NB4 (cell line): ENCODE results near the gene LDHD.

Source experiments
- DNase-seq: peaks from one replicate; pipeline ENCODE4 v3.0.0; 2010; ENCODE audit warnings: low read depth
- H3K4me3 ChIP-seq: one replicate; pipeline ENCODE4 v1.5.1; 2011; ENCODE audit warnings: mild to moderate bottlenecking, low read depth, low read length, moderate library complexity
- MYC ChIP-seq: IDR thresholded peaks from 2 replicates; pipeline ENCODE4 v1.6.1; 2011; ENCODE audit warnings: low read depth, low read length
- POLR2A ChIP-seq: IDR thresholded peaks from 2 replicates; pipeline ENCODE4 v1.6.1; 2011; ENCODE audit warnings: mild to moderate bottlenecking; ENCODE audit not compliant: insufficient read length; ENCODE audit errors: extremely low read depth
- TF ChIP-seq, protein P1 (sequence below): IDR thresholded peaks from one replicate; pipeline ENCODE4 v1.5.1; 2012; ENCODE audit warnings: low read depth, low read length
- TF ChIP-seq, protein P2 (sequence below): IDR thresholded peaks from 2 replicates; pipeline ENCODE4 v1.6.1; 2011; ENCODE audit warnings: low read depth, low read length

LDHD gene

DNA sequence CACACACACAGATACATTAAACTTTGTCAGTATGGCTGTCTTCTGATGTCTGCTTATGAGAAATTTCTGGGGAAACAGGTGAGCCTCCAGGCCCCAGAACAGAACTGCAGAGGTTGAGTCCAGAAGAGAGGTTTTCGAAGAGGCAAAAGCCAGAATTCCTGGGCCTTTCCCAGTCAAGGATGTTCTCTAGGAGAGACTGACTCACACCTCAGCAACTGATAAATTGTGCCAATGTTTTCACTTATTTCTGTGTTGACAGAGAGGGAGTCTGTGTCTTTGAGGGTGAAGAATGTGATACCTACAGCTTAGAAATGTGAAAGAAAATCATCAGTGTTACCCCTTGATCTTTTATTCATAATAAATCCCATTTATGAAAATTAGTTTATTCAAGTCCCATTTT, 30.3 kb downstream of the LDHD start:
- no peak for DNase-seq
- TF ChIP-seq POLR2A (no peak), MYC (no peak)
- TF ChIP-seq, protein P1, sequence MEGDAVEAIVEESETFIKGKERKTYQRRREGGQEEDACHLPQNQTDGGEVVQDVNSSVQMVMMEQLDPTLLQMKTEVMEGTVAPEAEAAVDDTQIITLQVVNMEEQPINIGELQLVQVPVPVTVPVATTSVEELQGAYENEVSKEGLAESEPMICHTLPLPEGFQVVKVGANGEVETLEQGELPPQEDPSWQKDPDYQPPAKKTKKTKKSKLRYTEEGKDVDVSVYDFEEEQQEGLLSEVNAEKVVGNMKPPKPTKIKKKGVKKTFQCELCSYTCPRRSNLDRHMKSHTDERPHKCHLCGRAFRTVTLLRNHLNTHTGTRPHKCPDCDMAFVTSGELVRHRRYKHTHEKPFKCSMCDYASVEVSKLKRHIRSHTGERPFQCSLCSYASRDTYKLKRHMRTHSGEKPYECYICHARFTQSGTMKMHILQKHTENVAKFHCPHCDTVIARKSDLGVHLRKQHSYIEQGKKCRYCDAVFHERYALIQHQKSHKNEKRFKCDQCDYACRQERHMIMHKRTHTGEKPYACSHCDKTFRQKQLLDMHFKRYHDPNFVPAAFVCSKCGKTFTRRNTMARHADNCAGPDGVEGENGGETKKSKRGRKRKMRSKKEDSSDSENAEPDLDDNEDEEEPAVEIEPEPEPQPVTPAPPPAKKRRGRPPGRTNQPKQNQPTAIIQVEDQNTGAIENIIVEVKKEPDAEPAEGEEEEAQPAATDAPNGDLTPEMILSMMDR: no peak
- TF ChIP-seq, protein P2, sequence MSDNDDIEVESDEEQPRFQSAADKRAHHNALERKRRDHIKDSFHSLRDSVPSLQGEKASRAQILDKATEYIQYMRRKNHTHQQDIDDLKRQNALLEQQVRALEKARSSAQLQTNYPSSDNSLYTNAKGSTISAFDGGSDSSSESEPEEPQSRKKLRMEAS: no peak
- no peak overlapping the region for H3K4me3 ChIP-seq

DNA sequence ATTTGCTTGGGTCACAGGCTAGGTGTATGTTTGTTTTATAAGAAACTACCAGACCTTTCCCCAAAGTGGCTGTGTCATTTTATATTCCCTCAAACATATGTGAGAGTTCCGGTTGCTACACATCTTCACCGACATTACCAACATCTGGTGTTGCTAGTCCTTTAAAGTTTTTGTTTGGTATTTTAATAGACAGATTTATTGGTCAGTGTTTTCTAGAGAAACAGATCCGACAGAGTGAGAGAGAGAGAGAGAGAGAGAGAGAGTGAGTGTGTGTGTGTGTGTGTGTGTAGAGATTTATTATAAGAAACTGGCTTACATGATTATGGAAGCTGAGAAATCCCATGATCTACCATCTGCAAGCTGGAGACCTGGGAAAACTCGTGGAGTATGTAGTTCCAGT, 31.0 kb downstream of the LDHD start:
- DNase-seq: no peak
- TF ChIP-seq, protein P2: no peak
- TF ChIP-seq MYC: no peak
- H3K4me3 ChIP-seq: no peak overlapping the region

- TF ChIP-seq, protein P2: no peak
- TF ChIP-seq MYC (no peak), POLR2A (no peak)
- TF ChIP-seq, protein P1: no peak
- no peak for DNase-seq
- H3K4me3 ChIP-seq: no peak overlapping the region
These were observed 32.8 kb downstream of the LDHD start for GRCh38 chr16:75083813-75084212.

DNA sequence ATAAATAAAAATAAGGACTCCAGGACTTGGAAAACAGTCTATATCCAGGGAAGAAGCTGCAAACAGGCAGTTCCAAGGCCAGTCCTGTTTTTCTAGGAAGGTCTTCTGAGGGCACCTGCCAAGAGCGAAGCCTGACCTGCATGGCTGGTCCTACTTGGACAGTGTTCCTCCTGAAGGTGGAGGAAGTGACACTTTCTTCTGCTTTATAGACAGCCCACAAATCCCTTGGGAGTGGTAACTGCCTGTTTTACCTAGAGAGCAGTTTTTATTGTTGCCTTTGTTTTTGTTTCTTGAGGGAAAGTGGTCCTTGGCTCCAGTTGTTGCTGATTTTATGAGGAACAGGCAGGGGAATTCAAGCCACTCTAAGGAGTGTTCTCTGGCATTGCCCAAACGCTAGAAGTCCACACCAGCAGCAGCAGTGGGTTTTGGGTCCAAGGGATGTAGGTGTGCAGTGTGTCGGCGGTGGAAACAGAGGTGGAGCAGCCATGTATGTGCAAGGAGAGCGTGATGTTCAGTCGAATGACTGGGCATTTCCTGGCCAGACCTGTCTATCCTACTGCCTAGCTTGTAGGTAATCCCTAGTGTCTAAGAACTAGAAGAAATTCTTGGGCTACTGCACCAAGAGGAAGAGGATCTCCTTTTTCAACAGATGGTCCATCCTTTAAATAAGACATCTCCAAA, 35.3 kb downstream of the LDHD start:
- peak; percentile 89 for DNase-seq
- TF ChIP-seq MYC (no peak), POLR2A (no peak)
- TF ChIP-seq, protein P1: no peak
- TF ChIP-seq, protein P2: no peak
- peak overlapping the region; percentile 13 for H3K4me3 ChIP-seq

DNA sequence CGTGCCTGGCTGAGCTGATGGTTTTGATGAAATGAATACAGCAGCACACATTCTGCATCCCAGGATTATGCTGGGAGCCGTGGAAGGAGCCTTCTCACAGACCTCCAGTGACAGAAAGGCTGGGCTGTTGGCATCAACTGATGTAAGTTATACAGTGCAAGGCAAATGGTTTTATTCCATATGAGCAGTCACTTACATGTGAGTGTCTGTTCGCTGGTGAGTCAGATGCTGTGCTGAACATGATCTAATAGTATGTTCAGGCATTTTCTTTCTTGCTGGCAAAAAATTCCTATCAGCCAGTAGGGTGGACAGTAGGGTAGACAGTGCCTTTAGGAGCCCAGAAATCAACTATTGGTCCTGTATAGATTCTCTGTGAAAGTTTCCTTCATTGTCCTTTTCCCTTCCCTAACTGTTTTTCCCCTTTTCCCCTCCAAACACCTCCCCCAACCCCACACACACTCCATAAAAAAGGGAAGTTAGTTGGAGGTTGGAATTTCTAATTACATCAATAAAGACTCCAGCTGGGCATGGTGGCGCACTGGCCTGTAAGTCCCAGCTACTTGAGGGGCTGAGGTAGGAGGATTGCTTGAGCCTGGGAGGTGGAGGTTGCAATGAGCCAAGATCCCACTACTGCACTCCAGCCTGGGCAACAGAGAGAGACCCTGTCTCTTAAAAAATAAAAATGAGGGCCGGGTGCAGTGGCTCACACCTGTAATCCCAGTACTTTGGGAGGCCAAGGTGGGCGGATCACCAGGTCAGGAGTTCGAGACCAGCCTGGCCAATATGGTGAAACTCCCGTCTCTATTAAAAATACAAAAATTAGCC, 36.2 kb downstream of the LDHD start:
- H3K4me3 ChIP-seq: no peak overlapping the region
- TF ChIP-seq MYC (no peak), POLR2A (no peak)
- TF ChIP-seq, protein P2: no peak
- TF ChIP-seq, protein P1: no peak
- DNase-seq: peak; percentile 71

DNA sequence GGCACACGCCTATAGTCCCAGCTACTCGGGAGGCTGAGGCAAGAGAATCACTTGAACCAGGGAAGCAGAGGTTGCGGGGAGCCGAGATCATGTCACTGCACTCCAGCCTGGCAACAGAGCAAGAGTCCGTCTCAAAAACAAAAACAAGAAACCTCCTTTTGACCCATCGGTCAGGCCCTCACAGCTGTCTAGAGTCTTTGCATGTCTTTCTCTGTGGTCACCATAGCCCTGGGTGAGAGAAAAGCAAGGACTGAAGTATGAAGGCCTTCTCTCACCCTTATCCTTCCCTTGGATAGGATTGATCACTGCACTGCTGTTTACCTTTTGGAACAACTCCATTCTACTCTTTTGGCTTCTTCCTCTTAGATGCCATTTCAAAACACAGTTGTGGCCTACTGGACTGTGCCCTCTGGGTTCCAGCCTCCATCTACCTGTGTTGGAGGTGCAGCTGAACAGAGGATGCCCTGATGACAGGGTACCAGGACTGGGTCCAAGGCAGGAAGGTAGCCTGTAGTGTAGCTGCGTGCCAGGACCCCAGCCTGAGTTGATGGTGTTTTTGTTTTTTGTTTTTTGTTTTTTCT, 37.1 kb downstream of the LDHD start:
- no peak overlapping the region for H3K4me3 ChIP-seq
- no peak for DNase-seq
- TF ChIP-seq MYC: no peak
